H9 (cell line): ENCODE data around the gene ACER1. TPM values are rescaled to one million over a fixed set of nuclear protein-coding genes. Genes with fewer than 3 reads are reported as not detected.
A peak's percentile ranks its signal among the peaks of the same experiment; 100 is the strongest.

Experiments
- DNase-seq: peaks from one replicate; pipeline ENCODE4 v3.0.0-alpha.2; 2017
- H2AFZ ChIP-seq: one replicate; pipeline ENCODE4 v1.6.1; 2013; ENCODE audit warnings: mild to moderate bottlenecking, low read length, control low read depth, moderate library complexity
- H2AK5ac ChIP-seq: 2 replicates; pipeline ENCODE4 v1.6.1; 2013; ENCODE audit warnings: low read length, control low read depth, mixed read lengths; ENCODE audit not compliant: insufficient read length
- H2BK120ac ChIP-seq: one replicate; pipeline ENCODE4 v1.6.1; 2013; ENCODE audit warnings: low read depth, mild to moderate bottlenecking, low read length, control low read depth, inconsistent platforms; ENCODE audit not compliant: poor library complexity, severe bottlenecking
- H2BK12ac ChIP-seq: 2 replicates; pipeline ENCODE4 v1.6.1; 2013; ENCODE audit warnings: low read length, control low read depth, mixed read lengths, low read depth; ENCODE audit not compliant: insufficient read length
- H2BK15ac ChIP-seq: 2 replicates; pipeline ENCODE4 v1.6.1; 2013; ENCODE audit warnings: low read depth, low read length, control low read depth
- H2BK20ac ChIP-seq: one replicate; pipeline ENCODE4 v1.6.1; 2013; ENCODE audit warnings: low read depth, mild to moderate bottlenecking, low read length, control low read depth, inconsistent platforms; ENCODE audit not compliant: poor library complexity, severe bottlenecking
- H2BK5ac ChIP-seq: 2 replicates; pipeline ENCODE4 v1.6.1; 2013; ENCODE audit warnings: low read length, control low read depth, mixed read lengths; ENCODE audit not compliant: insufficient read length
- H3K14ac ChIP-seq: 2 replicates; pipeline ENCODE4 v1.6.1; 2013; ENCODE audit warnings: low read length, control low read depth; ENCODE audit not compliant: insufficient read depth
- H3K18ac ChIP-seq: 2 replicates; pipeline ENCODE4 v1.6.1; 2013; ENCODE audit warnings: low read depth, mild to moderate bottlenecking, mixed read lengths, low read length, control low read depth; ENCODE audit not compliant: insufficient read length
- H3K23ac ChIP-seq: 2 replicates; pipeline ENCODE4 v1.6.1; 2013; ENCODE audit warnings: low read length, control low read depth, mixed read lengths, low read depth; ENCODE audit not compliant: insufficient read length
- H3K23me2 ChIP-seq: 2 replicates; pipeline ENCODE4 v1.6.1; 2013; ENCODE audit warnings: low read depth, mild to moderate bottlenecking, mixed read lengths, low read length, control low read depth; ENCODE audit not compliant: insufficient read length, poor library complexity, severe bottlenecking
- H3K27ac ChIP-seq: 2 replicates; pipeline ENCODE4 v1.5.1; 2013; ENCODE audit warnings: low read length, control low read depth, mixed read lengths, low read depth; ENCODE audit not compliant: insufficient read length
- H3K27me3 ChIP-seq: 2 replicates; pipeline ENCODE4 v1.6.1; 2013; ENCODE audit warnings: low read length, control low read depth, inconsistent platforms; ENCODE audit not compliant: insufficient read depth
- H3K4ac ChIP-seq: 2 replicates; pipeline ENCODE4 v1.6.1; 2013; ENCODE audit warnings: low read depth, mild to moderate bottlenecking, control low read depth, inconsistent platforms, low read length, moderate library complexity
- H3K4me1 ChIP-seq: 2 replicates; pipeline ENCODE4 v1.6.1; 2013; ENCODE audit warnings: low read length, control low read depth, inconsistent platforms; ENCODE audit not compliant: insufficient read depth
- H3K4me2 ChIP-seq: 2 replicates; pipeline ENCODE4 v1.6.1; 2013; ENCODE audit warnings: low read length, control low read depth, mixed read lengths; ENCODE audit not compliant: insufficient read length, insufficient read depth
- H3K56ac ChIP-seq: 2 replicates; pipeline ENCODE4 v1.6.1; 2013; ENCODE audit warnings: low read depth, mild to moderate bottlenecking, mixed read lengths, low read length, control low read depth; ENCODE audit not compliant: insufficient read length
- H3K79me1 ChIP-seq: 2 replicates; pipeline ENCODE4 v1.6.1; 2013; ENCODE audit warnings: low read depth, mild to moderate bottlenecking, moderate library complexity, low read length, control low read depth, inconsistent platforms; ENCODE audit not compliant: insufficient read depth, poor library complexity, severe bottlenecking
- H3K79me2 ChIP-seq: 2 replicates; pipeline ENCODE4 v1.6.1; 2013; ENCODE audit warnings: low read length, control low read depth, inconsistent platforms; ENCODE audit not compliant: insufficient read depth
- H3K9ac ChIP-seq: 2 replicates; pipeline ENCODE4 v1.6.1; 2013; ENCODE audit warnings: low read length, control low read depth, mixed read lengths; ENCODE audit not compliant: insufficient read length; ENCODE audit errors: extremely low read depth
- H3K9me3 ChIP-seq: one replicate; pipeline ENCODE4 v1.6.1; 2013; ENCODE audit warnings: low read depth, low read length, inconsistent platforms; ENCODE audit not compliant: control insufficient read depth
- H3T11ph ChIP-seq: one replicate; pipeline ENCODE4 v1.6.1; 2013; ENCODE audit warnings: mild to moderate bottlenecking, low read length, control low read depth, inconsistent platforms
- H4K20me1 ChIP-seq: one replicate; pipeline ENCODE4 v1.6.1; 2013; ENCODE audit not compliant: control insufficient read depth, insufficient read length, insufficient read depth
- H4K5ac ChIP-seq: 2 replicates; pipeline ENCODE4 v1.6.1; 2013; ENCODE audit warnings: low read depth, mild to moderate bottlenecking, mixed read lengths, low read length, control low read depth; ENCODE audit not compliant: insufficient read length
- H4K8ac ChIP-seq: replicated peaks from 2 replicates; pipeline ENCODE4 v1.6.1; 2013; ENCODE audit warnings: low read length, control low read depth, mixed read lengths, low read depth; ENCODE audit not compliant: insufficient read length
- H4K91ac ChIP-seq: 2 replicates; pipeline ENCODE4 v1.6.1; 2013; ENCODE audit warnings: low read depth, mild to moderate bottlenecking, moderate library complexity, mixed read lengths, low read length, control low read depth; ENCODE audit not compliant: insufficient read length
- H3K27ac Mint-ChIP-seq, 3 experiments: 2 replicates in 2 of 3; 3 replicates in 1 of 3; pipeline ENCODE4 v1.8.0; 2020 to 2021; ENCODE audit warnings: mixed read lengths in 3 of 3, mild to moderate bottlenecking in 1 of 3, moderate library complexity in 1 of 3
- H3K27me3 Mint-ChIP-seq: 2 replicates; pipeline ENCODE4 v1.8.0; 2021; ENCODE audit warnings: low read depth, mild to moderate bottlenecking, moderate library complexity, mixed read lengths
- H3K36me3 Mint-ChIP-seq, 3 experiments: 2 replicates in 2 of 3; 3 replicates in 1 of 3; pipeline ENCODE4 v1.8.0; 2020 to 2021; ENCODE audit warnings: low read depth in 3 of 3, mixed read lengths in 3 of 3; ENCODE audit not compliant: insufficient read depth in 1 of 3
- H3K4me1 Mint-ChIP-seq, 2 experiments: 2 replicates each; pipeline ENCODE4 v1.8.0; 2020; ENCODE audit warnings: mixed read lengths in 2 of 2
- H3K4me3 Mint-ChIP-seq, 2 experiments: 2 replicates in 1 of 2; 3 replicates in 1 of 2; pipeline ENCODE4 v1.8.0; 2020 to 2021; ENCODE audit warnings: mild to moderate bottlenecking in 2 of 2, mixed read lengths in 2 of 2, moderate library complexity in 1 of 2
- H3K9me3 Mint-ChIP-seq, 2 experiments: 2 replicates in 1 of 2; 3 replicates in 1 of 2; pipeline ENCODE4 v1.8.0; 2020; ENCODE audit warnings: mild to moderate bottlenecking in 2 of 2, mixed read lengths in 2 of 2, moderate library complexity in 1 of 2
- CTCF ChIP-seq: fragments of 200-600 bp; sonication (generic); conservative IDR thresholded peaks from 3 replicates; pipeline ENCODE4 v1.8.0; 2021; ENCODE audit warnings: antibody characterized with exemption, mild to moderate bottlenecking
- WGBS: extraction: QIAGEN DNeasy Blood & Tissue Kit; methylation state at CpG from one replicate; pipeline ENCODE4 v1.1.7; 2013; ENCODE audit warnings: missing lambda C conversion rate, low lambda C conversion rate, mixed read lengths; ENCODE audit not compliant: insufficient read length; ENCODE audit errors: extremely low coverage; 5-methylcytosine and 5-hydroxymethylcytosine counted together
- total RNA-seq: library from RNA; stranded (reverse); gene quantifications from 2 replicates; pipeline ENCODE4 v1.2.1, GENCODE V29; 2021

The ACER1 gene
- total RNA-seq, 1 experiment from 2014 or later, result not detected

- H3K27ac ChIP-seq, result no peak overlapping the region
- H4K5ac ChIP-seq, result no peak overlapping the region
- H4K20me1 ChIP-seq, result no peaks in the 10 kb centered on the region
- H4K91ac ChIP-seq, result no peak overlapping the region
- no peak overlapping the region for H3T11ph ChIP-seq
- no peak overlapping the region for H3K14ac ChIP-seq
- no peak overlapping the region for H2BK5ac ChIP-seq
- no peak overlapping the region for H2BK12ac ChIP-seq
- H2BK120ac ChIP-seq, result no peak overlapping the region
- Mint-ChIP-seq H3K27me3 (peaks cover 4% of the 10 kb centered on the region), H3K4me3 (peak overlapping the region in 1 of 2 experiments; percentile 62; a peak in 2 of 5 replicates), H3K4me1 (peaks cover 4 to 5% of the 10 kb centered on the region in 2 experiments; a peak in 2 of 4 replicates), H3K27ac (no peak overlapping the region), H3K36me3 (peaks cover 35 to 50% (median 44%) of the 10 kb centered on the region in 3 experiments), H3K9me3 (no peaks in the 10 kb centered on the region)
- H3K9me3 ChIP-seq, result no peaks in the 10 kb centered on the region
- no peak overlapping the region for H2BK20ac ChIP-seq
- no peak overlapping the region for H3K4me2 ChIP-seq
- WGBS, result no CpG with 5 or more reads among the region's 21 CpGs
- H3K18ac ChIP-seq, result no peak overlapping the region
- no peaks in the 10 kb centered on the region for H3K79me1 ChIP-seq
- H4K8ac ChIP-seq, result no peak overlapping the region
- H3K27me3 ChIP-seq, result no peaks in the 10 kb centered on the region
- H3K79me2 ChIP-seq, result no peaks in the 10 kb centered on the region
- H3K4me1 ChIP-seq, result no peaks in the 10 kb centered on the region
- peaks cover 7% of the 10 kb centered on the region for H3K23me2 ChIP-seq
- no peak overlapping the region for H3K56ac ChIP-seq
- DNase-seq, result no peak
- H3K4ac ChIP-seq, result no peak overlapping the region
- H2AK5ac ChIP-seq, result no peak overlapping the region
- no peak overlapping the region for H2BK15ac ChIP-seq
- no peak overlapping the region for H2AFZ ChIP-seq
- no peak for TF ChIP-seq CTCF
- no peak overlapping the region for H3K9ac ChIP-seq
- H3K23ac ChIP-seq, result no peak overlapping the region
These were observed 30.9 kb upstream of the ACER1 start for GRCh38 chr19:6364353-6364752.
